Smooth muscle cell (in vitro differentiated cells): ENCODE data around the gene CLPX. TPM values are rescaled to one million over a fixed set of nuclear protein-coding genes. Genes with fewer than 3 reads are reported as not detected.

Experiments used
- DNase-seq: peaks from one replicate; lab custom pipeline; 2025; ENCODE audit not compliant: unreplicated experiment; lab: John Stamatoyannopoulos, UW
- H2AFZ ChIP-seq: fragments of 200-600 bp; sonication (generic); 2 replicates; pipeline ENCODE4 v1.6.0; 2016; ENCODE audit warnings: antibody characterized with exemption, low read depth, mild to moderate bottlenecking
- H3F3A ChIP-seq: fragments of 200-600 bp; sonication (generic); 2 replicates; pipeline ENCODE4 v1.6.0; 2017; ENCODE audit warnings: antibody characterized with exemption, low read depth
- H3K27ac ChIP-seq: fragments of 200-600 bp; sonication (generic); 2 replicates; pipeline ENCODE4 v1.5.1; 2016; ENCODE audit warnings: low read depth, mild to moderate bottlenecking
- H3K27me3 ChIP-seq: fragments of 200-600 bp; sonication (generic); 2 replicates; pipeline ENCODE4 v1.6.1; 2016; ENCODE audit warnings: low read depth, mild to moderate bottlenecking
- H3K36me3 ChIP-seq: fragments of 200-600 bp; sonication (generic); 2 replicates; pipeline ENCODE4 v1.5.1; 2016; ENCODE audit warnings: low read depth
- H3K4me1 ChIP-seq: fragments of 200-600 bp; sonication (generic); 2 replicates; pipeline ENCODE4 v1.5.1; 2016; ENCODE audit warnings: low read depth
- H3K4me2 ChIP-seq: fragments of 200-600 bp; sonication (generic); 2 replicates; pipeline ENCODE4 v1.6.0; 2016; ENCODE audit warnings: mild to moderate bottlenecking
- H3K4me3 ChIP-seq: fragments of 200-600 bp; sonication (generic); 2 replicates; pipeline ENCODE4 v1.5.1; 2016; ENCODE audit warnings: mild to moderate bottlenecking
- H3K79me2 ChIP-seq: fragments of 200-600 bp; sonication (generic); 2 replicates; pipeline ENCODE4 v1.6.0; 2016; ENCODE audit warnings: low read depth, mild to moderate bottlenecking
- H3K9ac ChIP-seq: fragments of 200-600 bp; sonication (generic); 2 replicates; pipeline ENCODE4 v1.6.0; 2016; ENCODE audit warnings: low read depth
- H3K9me3 ChIP-seq: fragments of 200-600 bp; sonication (generic); replicated peaks from 2 replicates; pipeline ENCODE4 v1.5.1; 2016; ENCODE audit warnings: low read depth
- H4K20me1 ChIP-seq: fragments of 200-600 bp; sonication (generic); 2 replicates; pipeline ENCODE4 v1.6.0; 2016; ENCODE audit warnings: low read depth
- WGBS: methylation state at CpG from one replicate; pipeline ENCODE4 v1.1.7; 2016; ENCODE audit warnings: low lambda C conversion rate; 5-methylcytosine and 5-hydroxymethylcytosine counted together
- polyA plus RNA-seq: library from polyadenylated mRNA; unstranded; fragments of >200 nt; fragmentation: Nextera tagmentation; extraction: Ambion mirVana; gene quantifications from 2 replicates; pipeline ENCODE4 v1.2.1, GENCODE V29; 2016
- total RNA-seq: library from RNA; depleted of rRNA; stranded (reverse); fragments of >200 nt; gene quantifications from 2 replicates; pipeline ENCODE4 v1.2.3, GENCODE V29; 2014
- TF ChIP-seq, protein P1 (sequence below): fragments of 200-600 bp; sonication (generic); IDR thresholded peaks from 2 replicates; pipeline ENCODE4 v1.5.1; 2017; ENCODE audit warnings: borderline replicate concordance, mild to moderate bottlenecking, antibody characterized with exemption; ENCODE audit not compliant: insufficient read depth, poor library complexity, severe bottlenecking

CLPX gene
- total and polyA plus RNA-seq, 2 experiments from 2014 or later: 21.8 to 34.8 TPM

DNA sequence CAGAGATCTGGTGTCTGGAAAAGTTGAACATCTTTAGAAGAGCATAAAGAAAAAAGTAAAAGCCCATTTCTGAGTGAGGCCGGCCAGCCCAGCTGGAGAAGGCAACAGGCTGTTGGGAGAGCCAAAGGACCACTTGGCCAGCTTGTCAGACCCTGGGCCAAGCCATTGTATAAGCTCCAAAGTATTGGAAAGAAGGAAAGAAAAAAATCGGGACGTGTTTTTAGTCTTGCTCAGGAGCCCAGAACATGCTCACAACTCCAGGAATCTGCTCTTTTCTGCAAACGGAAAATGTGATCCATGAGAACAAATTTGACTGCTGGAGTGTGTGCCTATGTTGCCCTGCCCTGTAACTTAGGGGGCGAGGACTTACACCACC lies 10.4 kb upstream of the CLPX start:
- H3F3A ChIP-seq: no peaks in the 10 kb centered on the region
- no peak overlapping the region for H3K4me2 ChIP-seq
- H3K4me3 ChIP-seq: no peak overlapping the region
- no peak overlapping the region for H3K9ac ChIP-seq
- H3K36me3 ChIP-seq: no peaks in the 10 kb centered on the region
- H3K27ac ChIP-seq: no peak overlapping the region
- H3K4me1 ChIP-seq: no peaks in the 10 kb centered on the region
- H3K9me3 ChIP-seq: no peaks in the 10 kb centered on the region
- H3K79me2 ChIP-seq: no peaks in the 10 kb centered on the region
- TF ChIP-seq, protein P1, sequence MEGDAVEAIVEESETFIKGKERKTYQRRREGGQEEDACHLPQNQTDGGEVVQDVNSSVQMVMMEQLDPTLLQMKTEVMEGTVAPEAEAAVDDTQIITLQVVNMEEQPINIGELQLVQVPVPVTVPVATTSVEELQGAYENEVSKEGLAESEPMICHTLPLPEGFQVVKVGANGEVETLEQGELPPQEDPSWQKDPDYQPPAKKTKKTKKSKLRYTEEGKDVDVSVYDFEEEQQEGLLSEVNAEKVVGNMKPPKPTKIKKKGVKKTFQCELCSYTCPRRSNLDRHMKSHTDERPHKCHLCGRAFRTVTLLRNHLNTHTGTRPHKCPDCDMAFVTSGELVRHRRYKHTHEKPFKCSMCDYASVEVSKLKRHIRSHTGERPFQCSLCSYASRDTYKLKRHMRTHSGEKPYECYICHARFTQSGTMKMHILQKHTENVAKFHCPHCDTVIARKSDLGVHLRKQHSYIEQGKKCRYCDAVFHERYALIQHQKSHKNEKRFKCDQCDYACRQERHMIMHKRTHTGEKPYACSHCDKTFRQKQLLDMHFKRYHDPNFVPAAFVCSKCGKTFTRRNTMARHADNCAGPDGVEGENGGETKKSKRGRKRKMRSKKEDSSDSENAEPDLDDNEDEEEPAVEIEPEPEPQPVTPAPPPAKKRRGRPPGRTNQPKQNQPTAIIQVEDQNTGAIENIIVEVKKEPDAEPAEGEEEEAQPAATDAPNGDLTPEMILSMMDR: no peak
- 84% methylated on average over 5 of the region's 5 CpGs for WGBS
- no peak overlapping the region for H2AFZ ChIP-seq
- H4K20me1 ChIP-seq: no peaks in the 10 kb centered on the region
- no peak for DNase-seq
- no peaks in the 10 kb centered on the region for H3K27me3 ChIP-seq

DNA sequence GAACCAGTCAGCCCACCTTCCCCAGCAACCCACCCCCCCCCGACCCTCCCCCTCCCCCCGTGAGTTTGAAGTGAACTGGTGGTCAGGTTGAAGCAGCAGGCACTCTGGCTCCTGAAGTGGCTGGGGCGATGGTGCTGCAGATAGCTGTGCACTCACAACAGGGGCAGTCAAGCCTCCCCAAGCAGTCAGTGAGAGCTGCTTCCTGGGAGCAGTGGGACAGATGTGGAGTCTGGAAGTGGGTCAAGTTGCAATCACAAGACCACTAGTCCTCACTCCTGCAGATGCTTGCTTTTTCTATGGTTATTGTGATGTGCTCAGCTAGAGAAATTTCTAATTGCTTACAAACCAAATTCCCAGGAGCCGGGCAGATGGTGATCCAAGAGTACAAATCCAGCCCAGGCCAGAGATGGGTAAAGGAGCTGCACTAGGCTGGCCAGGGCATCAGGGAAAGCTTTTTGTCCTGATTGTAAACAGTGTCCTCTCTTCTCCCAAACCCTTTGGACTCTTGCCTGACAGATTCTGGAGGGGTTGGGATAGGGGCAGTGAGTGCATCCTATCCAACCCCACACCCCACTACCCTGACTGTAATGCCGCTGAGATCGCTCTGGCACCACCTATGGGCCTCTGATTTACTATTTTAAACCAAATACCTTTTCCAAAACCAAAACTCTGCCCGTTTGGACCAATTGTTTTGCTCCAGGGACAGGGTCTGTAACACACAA lies 9.8 kb upstream of the CLPX start:
- no peaks in the 10 kb centered on the region for H3K79me2 ChIP-seq
- H3K9me3 ChIP-seq: no peaks in the 10 kb centered on the region
- H3K27ac ChIP-seq: no peak overlapping the region
- H3K4me2 ChIP-seq: no peak overlapping the region
- H3K4me3 ChIP-seq: no peak overlapping the region
- DNase-seq: no peak
- no peaks in the 10 kb centered on the region for H3K4me1 ChIP-seq
- no peak overlapping the region for H3K9ac ChIP-seq
- no peaks in the 10 kb centered on the region for H4K20me1 ChIP-seq
- no peak overlapping the region for H2AFZ ChIP-seq
- WGBS: 61% methylated on average over 6 of the region's 7 CpGs
- H3F3A ChIP-seq: no peaks in the 10 kb centered on the region
- H3K36me3 ChIP-seq: no peaks in the 10 kb centered on the region
- TF ChIP-seq, protein P1: no peak
- no peaks in the 10 kb centered on the region for H3K27me3 ChIP-seq

- Histone ChIP-seq H3K4me3 (no peak overlapping the region), H3K9ac (no peak overlapping the region), H4K20me1 (no peaks in the 10 kb centered on the region), H3K27ac (no peak overlapping the region), H3K79me2 (no peaks in the 10 kb centered on the region), H3K4me1 (peaks cover 7% of the 10 kb centered on the region), H3K27me3 (no peaks in the 10 kb centered on the region), H3K36me3 (no peaks in the 10 kb centered on the region), H2AFZ (no peak overlapping the region), H3K4me2 (no peak overlapping the region), H3F3A (no peaks in the 10 kb centered on the region), H3K9me3 (no peaks in the 10 kb centered on the region)
- TF ChIP-seq, protein P1: no peak
- 94% methylated on average over 5 of the region's 5 CpGs for WGBS
- no peak for DNase-seq
Observed at GRCh38 chr15:65192016-65192415, 6.9 kb upstream of the CLPX start.
